ENCODE data around the gene TBC1D22A.
"Not testable (repeated sequence)": the region's sequence is repeated elsewhere in the genome, so short reads cannot be mapped to it uniquely, and the experiment has no call there.

TBC1D22A gene

GRCh38 chr22:47170511-47171440 is 408.3 kb downstream of the TBC1D22A start:
- DNase-seq (ENCODE audit: low read depth in 2 of 3, low spot score in 2 of 3), result not testable (repeated sequence)

DNA sequence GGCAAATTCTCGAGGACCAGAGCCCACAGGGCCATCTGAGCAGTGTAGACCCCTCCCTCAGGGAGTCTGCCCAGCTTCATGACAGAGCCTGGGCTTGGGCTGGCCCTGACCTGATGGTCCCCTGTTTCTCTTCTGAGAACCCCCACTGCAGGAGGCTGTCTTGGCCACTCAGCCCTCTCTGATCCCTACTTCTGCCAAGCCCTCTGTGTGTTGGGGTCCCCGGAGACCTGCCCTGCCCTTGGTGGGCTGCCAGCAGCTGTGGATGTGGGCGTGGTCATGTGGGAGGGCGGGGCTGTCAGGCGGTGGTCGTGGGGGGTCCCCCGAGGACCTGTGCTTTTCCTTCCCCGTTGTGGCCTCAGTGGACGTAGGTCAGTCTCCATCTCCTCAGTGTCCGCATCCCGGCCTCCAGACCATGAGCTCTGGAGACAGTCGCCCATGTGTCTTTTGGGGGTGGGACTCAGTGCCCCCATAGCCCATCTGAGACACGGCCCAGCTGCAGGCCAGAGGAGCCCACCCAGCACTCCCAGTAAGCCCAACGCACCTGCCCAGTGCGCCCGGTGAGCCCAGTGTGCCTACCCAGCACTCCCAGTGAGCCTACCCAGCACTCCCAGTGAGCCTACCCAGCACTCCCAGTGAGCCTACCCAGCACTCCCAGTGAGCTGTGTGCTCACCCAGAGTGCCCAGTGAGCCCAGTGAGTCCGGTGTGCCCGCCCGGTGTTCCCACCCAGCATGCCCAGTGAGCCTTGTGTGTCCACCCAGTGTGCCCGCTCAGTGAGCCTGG is 409.2 kb downstream of the TBC1D22A start:
- DNase-seq (ENCODE audit: low read depth in 2 of 3, low spot score in 2 of 3), result no peak

GRCh38 chr22:47172771-47173534 is 410.5 kb downstream of the TBC1D22A start:
- DNase-seq (ENCODE audit: low read depth in 2 of 3, low spot score in 2 of 3), result no peak

DNA sequence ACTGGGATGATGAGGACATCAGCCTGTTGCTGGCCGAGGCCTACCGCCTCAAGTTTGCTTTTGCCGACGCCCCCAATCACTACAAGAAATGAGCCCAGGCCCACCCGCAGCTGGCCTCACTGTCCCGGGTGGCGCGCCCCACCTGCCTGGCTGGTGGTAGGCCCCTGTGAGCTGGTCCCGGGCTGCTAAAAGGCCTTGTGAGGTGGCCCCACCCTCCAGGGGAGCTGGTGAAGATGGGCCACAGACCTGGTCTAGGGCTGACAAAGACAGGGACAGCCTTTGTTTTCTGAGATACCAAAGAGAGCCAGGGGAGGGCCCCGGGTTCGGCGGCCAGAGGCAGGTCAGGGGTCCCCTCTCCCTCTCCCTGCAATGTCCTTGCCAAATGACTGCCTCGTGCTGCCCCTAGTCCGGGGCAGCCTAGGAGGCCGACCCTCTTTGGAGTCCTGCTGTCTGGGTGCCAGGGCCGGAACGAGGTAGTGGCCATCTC is 411.1 kb downstream of the TBC1D22A start:
- no peak for DNase-seq (ENCODE audit: low read depth in 2 of 3, low spot score in 2 of 3)

- DNase-seq (ENCODE audit: low read depth in 2 of 3, low spot score in 2 of 3), result no peak
Measured at GRCh38 chr22:47174096-47174495, 411.6 kb downstream of the TBC1D22A start.

DNA sequence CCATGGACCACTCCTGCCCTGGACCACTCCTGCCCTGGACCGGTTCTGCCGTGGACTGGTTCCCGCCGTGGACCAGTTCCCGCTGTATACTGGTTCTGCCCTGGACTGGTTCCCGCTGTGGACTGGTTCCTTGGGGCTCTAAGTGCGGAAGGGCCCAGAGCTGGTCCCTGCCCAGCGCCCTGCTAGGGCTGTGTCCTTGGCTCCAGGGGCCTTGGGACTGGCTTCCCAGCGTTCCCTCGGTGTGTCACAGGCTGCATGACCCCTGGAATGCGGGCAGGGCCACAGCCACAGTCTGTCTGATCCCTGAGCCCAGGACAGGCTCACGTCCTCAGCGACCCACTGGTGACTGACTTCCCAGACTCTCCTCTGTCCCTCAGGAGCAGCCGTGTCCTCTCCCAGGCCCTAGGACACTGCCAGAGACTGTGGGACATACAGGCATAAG is 412.2 kb downstream of the TBC1D22A start:
- no peak for DNase-seq (ENCODE audit: low read depth in 2 of 3, low spot score in 2 of 3)

- no peak for DNase-seq (ENCODE audit: low read depth in 2 of 3, low spot score in 2 of 3)
Measured at GRCh38 chr22:47175151-47176025, 412.9 kb downstream of the TBC1D22A start.

GRCh38 chr22:47176026-47176389 is 413.6 kb downstream of the TBC1D22A start:
- DNase-seq (ENCODE audit: low read depth in 2 of 3, low spot score in 2 of 3), result no peak

- DNase-seq (ENCODE audit: low read depth in 2 of 3, low spot score in 2 of 3), result no peak
Measured at GRCh38 chr22:47176573-47177333, 414.3 kb downstream of the TBC1D22A start.

GRCh38 chr22:47177334-47177815 is 414.9 kb downstream of the TBC1D22A start:
- DNase-seq (ENCODE audit: low read depth in 2 of 3, low spot score in 2 of 3), result no peak

DNA sequence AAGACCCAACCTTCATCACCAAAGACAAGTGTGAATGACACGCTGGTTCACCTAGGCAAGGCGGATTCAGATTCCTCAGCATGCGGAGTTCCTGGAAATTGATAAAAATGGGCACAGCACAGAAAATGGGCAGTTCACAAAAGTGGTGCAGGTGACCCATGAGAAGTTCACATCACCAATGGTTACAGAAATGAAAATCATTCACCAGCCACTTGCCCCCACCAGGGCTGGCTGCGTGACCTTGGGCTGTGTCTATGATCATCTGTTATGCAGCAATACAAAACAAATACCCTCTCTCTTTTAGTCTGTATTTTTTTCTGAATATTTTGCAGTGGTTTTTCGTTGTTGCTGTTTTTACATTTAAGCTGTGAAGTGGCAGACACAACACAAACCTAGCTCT is 415.9 kb downstream of the TBC1D22A start:
- no peak for DNase-seq (ENCODE audit: low read depth in 2 of 3, low spot score in 2 of 3)

DNA sequence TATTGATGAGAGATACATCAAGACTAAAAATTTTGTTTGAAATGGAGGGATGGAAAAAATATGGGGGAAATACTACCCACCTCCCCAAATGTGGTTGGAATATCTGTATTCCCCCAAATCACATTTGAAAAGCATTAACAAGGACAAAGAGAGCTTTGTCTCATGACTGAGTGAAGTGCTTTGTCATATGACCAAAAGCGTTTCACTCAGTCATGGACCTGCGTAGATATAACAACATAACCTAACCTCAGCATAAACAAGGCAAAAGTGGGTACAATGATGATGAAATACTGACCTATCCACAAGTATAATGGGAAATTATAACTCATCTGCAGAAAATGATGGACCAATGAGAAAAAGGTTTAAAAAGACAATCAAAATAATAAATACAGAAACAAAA is 418.3 kb downstream of the TBC1D22A start:
- DNase-seq (ENCODE audit: low read depth in 2 of 3, low spot score in 2 of 3), result no peak

DNA sequence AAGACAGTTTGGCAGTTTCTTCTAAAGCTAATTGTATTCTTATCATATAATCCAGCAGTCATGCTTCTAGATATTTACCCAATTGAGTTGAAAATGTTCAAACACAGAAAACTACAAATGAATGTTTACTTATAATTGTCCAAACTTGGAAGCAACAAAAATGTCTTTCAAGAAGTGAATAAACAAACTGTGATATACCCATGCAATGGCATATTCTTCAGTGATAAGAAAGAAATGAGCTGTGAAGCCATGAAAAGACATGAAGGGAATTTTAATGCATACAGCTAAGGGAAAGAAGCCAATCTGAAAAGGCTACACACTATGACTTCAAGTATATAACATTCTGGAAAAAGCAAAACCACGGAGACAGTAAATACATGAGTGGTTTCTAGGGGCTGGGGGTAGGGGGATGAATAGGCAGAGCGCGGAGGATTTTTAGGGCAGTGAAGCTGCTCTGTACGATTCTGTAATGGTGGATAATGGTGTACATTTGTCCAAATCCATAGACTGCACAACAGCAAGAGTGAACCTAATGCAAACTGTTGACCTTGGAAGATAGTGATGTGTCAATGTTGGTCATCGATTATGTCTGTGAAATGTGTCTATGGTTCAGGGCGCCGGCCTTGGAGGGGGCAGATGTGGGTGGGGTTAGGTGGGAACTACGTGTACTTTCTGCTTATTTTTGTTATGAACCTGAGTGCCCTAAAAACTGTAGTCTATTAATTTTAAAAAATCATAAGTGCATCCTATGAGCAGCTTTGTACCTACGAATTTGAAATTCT is 424.9 kb downstream of the TBC1D22A start:
- no peak for DNase-seq (ENCODE audit: low read depth in 2 of 3, low spot score in 2 of 3)

DNA sequence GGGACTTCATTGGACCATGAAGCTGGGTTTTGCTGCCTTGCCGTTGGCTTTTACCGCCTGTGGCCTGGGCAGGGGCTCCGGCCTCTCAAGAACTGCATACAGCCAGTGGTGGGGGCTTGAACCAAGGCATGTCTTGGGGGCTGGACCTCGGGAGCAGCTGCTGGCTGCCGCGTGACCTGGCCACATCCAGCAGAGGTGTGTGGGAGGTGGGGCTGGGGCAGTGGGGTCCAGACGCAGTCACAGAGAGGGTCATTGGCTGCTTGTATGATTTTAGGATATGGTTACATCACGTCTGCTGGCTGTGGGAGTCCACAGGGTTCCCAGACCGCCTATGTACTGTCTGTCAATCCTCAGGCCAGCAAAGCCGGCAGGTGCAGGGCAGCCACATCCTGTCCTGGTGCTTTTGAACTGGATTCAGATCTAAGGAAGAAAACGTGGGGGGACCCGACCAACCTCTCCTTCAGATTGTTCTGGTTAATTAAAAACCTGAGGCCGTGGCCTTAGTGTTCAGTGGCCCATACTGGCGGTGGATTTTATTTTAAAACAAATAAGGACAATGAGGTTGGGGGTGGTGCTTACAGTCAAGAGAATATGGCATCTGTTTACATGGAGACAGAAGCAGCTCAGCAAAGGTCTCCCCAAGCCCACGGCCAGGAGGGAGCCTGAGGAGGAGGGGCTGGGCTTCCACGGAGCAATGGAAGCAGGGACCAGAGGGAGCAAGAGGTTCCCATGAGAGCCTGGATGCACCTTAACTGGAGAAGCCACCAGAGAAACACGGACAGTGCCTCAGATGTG is 426.0 kb downstream of the TBC1D22A start:
- no peak for DNase-seq (ENCODE audit: low read depth in 2 of 3, low spot score in 2 of 3)

- no peak for DNase-seq (ENCODE audit: low read depth in 2 of 3, low spot score in 2 of 3)
Measured at GRCh38 chr22:47189056-47189916, 426.8 kb downstream of the TBC1D22A start.

GRCh38 chr22:47190276-47190956 is 428.0 kb downstream of the TBC1D22A start:
- no peak for DNase-seq (ENCODE audit: low read depth in 2 of 3, low spot score in 2 of 3)

Data from activated CD8-positive, alpha-beta memory T cell treated with anti-CD3 and anti-CD28 coated beads for 48 hours (primary cell).